Measurements from ENCODE around the gene CROCC2. TPM values are rescaled to one million over a fixed set of nuclear protein-coding genes. Genes with fewer than 3 reads are reported as not detected.

Gene CROCC2
- not detected in 5 replicates for total RNA-seq (2022; extraction: Qiagen RNA extraction)

DNA sequence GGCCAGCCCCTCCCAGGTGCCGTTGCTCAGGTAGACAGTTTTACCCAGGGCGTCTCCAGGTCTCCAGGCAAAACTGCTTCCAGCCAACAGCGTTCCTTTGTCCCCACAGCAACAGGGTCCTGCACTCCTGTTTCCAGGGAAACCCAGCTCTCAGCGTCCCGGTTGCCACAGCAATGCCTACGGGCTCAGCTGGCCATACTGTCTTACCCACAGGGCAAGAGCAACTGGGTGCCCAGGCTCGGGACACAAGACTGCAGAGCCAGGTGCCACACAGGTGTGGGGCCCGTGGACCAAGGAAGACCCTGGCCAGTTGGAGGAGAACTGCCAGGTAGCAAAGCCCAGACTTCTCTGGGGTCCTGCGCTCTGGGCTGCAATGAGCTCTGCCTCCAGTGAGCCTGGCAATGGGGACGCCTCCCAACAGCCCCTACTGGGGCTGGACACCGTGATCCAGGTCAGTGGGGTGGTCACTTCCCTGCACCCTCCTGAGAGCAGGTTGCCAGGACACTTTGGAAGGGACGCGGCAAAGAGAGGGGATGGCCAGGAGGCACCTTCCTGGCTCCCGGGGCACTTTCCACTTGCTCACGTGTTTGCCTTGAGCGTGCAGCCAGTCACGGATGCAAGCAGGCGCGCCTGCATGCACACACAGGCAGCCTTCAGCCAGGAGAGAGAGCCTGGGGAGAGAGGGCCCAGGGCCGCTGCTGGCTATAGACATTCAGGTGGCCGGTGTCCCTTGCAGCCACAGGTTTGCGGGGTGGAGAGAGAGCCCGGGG lies at the start of gene CROCC2:
Gene CROCC2, plus strand, starts transcription at position 196 of the 770 bp plus-strand sequence. Its CDS starts 178 bp downstream, at position 374.

DNA sequence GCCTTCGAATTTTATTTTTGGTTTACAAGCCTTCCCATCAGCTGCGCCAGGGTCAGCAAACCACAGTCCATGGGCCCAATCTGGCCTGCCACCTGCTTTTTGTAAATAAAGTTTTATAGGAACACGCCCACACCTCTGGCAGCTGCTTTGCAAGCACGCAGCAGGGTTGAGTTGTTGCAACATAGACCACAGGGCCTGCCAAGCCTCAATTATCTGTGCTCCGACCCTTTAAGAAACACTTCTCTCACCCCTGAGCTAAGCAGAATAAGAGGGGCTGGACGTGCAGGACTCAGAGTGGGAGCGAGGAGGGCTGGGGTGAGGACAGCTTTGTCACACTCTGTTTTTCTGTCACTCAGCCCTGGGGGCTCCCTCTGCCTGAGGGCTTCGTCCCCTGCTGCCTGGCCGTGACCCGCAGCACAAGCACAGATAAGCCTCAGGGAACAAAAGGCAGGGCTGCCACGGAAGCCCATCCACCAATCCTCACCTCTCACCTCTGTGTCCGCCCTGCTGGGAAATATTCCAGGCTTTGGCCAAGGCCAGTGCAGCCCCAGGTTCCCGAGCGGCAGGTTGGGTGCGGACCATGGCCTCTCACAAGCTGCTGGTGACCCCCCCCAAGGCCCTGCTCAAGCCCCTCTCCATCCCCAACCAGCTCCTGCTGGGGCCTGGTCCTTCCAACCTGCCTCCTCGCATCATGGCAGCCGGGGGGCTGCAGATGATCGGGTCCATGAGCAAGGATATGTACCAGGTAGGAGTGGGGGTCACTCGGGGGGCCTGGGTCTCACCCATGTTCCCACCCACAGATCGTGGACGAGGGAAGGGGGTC lies 37.6 kb upstream of the CROCC2 start, which contains the start of gene AGXT:
Gene AGXT, plus strand, starts transcription at position 539 of the 823 bp plus-strand sequence. Its CDS starts 42 bp downstream, at position 581.

DNA sequence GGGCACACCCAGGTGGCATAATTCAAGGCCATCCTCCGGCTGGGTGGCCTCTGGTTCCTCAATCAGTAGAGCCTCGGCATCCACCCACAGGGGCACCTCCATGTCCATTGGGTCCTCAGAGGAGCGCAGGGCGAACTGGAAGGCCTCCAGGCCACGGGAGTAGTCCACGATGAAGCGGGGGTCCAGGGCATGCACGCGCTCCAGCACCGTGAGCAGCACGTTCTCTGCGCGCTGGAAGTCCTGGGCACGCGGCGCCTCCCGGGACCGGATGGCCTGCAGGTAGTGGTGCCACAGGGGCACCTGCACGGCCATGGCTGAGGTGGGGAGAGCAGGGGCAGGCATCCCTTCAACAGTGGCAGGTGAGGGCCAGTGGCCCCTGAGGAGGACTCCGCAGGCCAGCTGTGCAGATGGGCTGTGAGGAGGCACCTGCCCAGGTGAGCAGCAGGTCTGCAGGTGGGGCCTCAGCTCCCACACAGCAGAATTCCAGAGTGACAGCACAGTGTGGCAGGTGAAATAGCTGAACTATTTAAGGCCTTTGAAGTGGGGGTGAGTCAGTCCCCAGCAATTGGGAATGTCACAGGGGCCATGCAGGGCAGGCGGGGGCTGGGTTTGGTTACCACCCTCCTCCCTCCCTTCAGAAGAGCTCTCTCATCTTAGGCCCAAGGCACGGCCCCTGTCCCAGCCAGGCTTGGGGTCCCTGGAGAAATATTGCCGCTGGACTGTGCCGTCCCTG lies 10.3 kb upstream of the CROCC2 start, which contains the start of gene MAB21L4:
Gene MAB21L4, minus strand, starts transcription at position 501 of the 733 bp plus-strand sequence. Its CDS starts 159 bp downstream, at position 342.

DNA sequence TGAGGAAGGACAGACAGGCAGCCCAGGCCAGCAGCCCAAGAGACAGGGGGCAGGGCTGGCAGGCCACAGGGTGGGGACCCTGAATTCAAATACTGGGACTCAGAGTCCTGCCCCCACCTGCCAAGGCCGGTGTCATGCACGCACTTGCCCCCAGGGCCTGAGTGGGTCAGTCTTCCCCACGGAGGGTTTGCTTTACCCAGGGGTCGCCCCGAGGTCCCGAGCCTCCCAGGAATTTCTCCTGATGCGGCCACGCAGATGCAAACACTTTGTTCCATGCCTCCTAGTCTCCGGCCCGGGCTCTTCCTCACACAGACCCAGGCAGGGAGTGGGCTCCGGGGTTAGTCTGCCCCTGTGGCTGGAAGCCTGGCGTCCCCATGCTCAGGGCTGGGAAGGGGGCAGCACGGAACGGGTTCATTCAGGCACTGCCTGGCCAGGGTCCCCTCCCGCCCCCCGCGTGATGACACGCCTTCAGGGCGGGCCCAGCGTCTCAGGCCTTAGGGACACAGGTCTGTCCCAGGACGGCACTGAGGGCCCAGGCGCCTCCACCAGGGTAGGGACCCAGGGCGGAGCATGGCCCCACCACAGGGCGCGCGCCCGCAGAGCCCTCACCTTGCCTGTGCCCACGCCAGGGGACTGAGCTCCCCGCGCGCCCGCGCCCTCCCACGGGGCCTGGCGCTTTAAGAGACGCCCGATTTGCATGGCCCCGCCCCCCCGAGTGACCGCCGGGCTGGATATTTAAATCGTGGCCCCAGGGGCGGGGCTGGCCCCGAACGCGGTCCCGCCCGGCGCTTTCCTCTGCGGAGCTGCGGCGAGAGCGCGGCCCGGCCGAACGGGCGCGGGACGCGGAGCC lies 91.9 kb downstream of the CROCC2 start, which contains the start of gene SNED1:
Gene SNED1, plus strand, starts transcription at position 763 of the 850 bp plus-strand sequence. CDS start 220 bp downstream, outside the sequence.

Other genes with a start within 250 kb of the CROCC2 start
- gene AQP12B, start 223.5 kb upstream of the CROCC2 start, total RNA-seq (2022; extraction: Qiagen RNA extraction) = not detected in 5 replicates
- gene AQP12A, start 214.5 kb upstream of the CROCC2 start, total RNA-seq (2022; extraction: Qiagen RNA extraction) = not detected in 5 replicates
- 0.66 to 0.84 TPM (median 0.73 TPM) in 5 replicates for gene KIF1A, start 86.1 kb upstream of the CROCC2 start, total RNA-seq (2022; extraction: Qiagen RNA extraction)
- not detected in 5 replicates for gene AGXT, start 37.5 kb upstream of the CROCC2 start, total RNA-seq (2022; extraction: Qiagen RNA extraction)
- gene MAB21L4, start 10.2 kb upstream of the CROCC2 start, total RNA-seq (2022; extraction: Qiagen RNA extraction) = 0.14 to 0.36 TPM (median 0.29 TPM) in 5 replicates
- 0.62 to 1.4 TPM (median 1.00 TPM) in 5 replicates for gene SNED1, start 92.3 kb downstream of the CROCC2 start, total RNA-seq (2022; extraction: Qiagen RNA extraction)
- 23.9 to 26.4 TPM (median 25.6 TPM) in 5 replicates for gene MTERF4, start 196.0 kb downstream of the CROCC2 start, total RNA-seq (2022; extraction: Qiagen RNA extraction)
- 5.1 to 7.5 TPM (median 7.0 TPM) in 5 replicates for gene PASK, start 243.1 kb downstream of the CROCC2 start, total RNA-seq (2022; extraction: Qiagen RNA extraction)
- gene PPP1R7, start 244.1 kb downstream of the CROCC2 start, total RNA-seq (2022; extraction: Qiagen RNA extraction) = 57.9 to 75.6 TPM (median 59.5 TPM) in 5 replicates

Measured in A549 treated with dexamethasone at 1 μM for 4 hours (cell line).